GM23338 (cell line): ENCODE results near the gene PKHD1. TPM values are rescaled to one million over a fixed set of nuclear protein-coding genes. Genes with fewer than 3 reads are reported as not detected.

Source experiments
- ATAC-seq: fragments of 200-7000 bp; cut with Tn5 transposase; 3 replicates; pipeline ENCODE4 v1.9.1; 2020
- DNase-seq: peaks from one replicate; pipeline ENCODE4 v3.0.0-alpha.2; 2015; ENCODE audit warnings: low spot score
- H2AFZ ChIP-seq: fragments of 200-600 bp; sonication (generic); 2 replicates; pipeline ENCODE4 v1.8.0; 2016; ENCODE audit warnings: antibody characterized with exemption, mild to moderate bottlenecking, moderate library complexity
- H3F3A ChIP-seq: fragments of 200-600 bp; sonication (generic); replicated peaks from 2 replicates; pipeline ENCODE4 v1.8.0; 2017; ENCODE audit warnings: antibody characterized with exemption, mixed run types, low read depth
- H3K27ac ChIP-seq: fragments of 200-600 bp; sonication (generic); 2 replicates; pipeline ENCODE4 v1.6.1; 2016; ENCODE audit warnings: low read depth
- H3K27me3 ChIP-seq: fragments of 200-600 bp; sonication (generic); 2 replicates; pipeline ENCODE4 v1.8.0; 2016; ENCODE audit warnings: mild to moderate bottlenecking, mixed run types, moderate library complexity; ENCODE audit not compliant: insufficient read depth
- H3K36me3 ChIP-seq: fragments of 200-600 bp; sonication (generic); 2 replicates; pipeline ENCODE4 v1.8.0; 2016; ENCODE audit warnings: mild to moderate bottlenecking; ENCODE audit not compliant: insufficient read depth
- H3K4me1 ChIP-seq: fragments of 200-600 bp; sonication (generic); 2 replicates; pipeline ENCODE4 v1.8.0; 2016; ENCODE audit warnings: mild to moderate bottlenecking, moderate library complexity; ENCODE audit not compliant: insufficient read depth
- H3K4me2 ChIP-seq: fragments of 200-600 bp; sonication (generic); 2 replicates; pipeline ENCODE4 v1.7.1; 2017; ENCODE audit warnings: mixed run types
- H3K4me3 ChIP-seq: fragments of 200-600 bp; sonication (generic); 2 replicates; pipeline ENCODE4 v1.6.1; 2016; ENCODE audit warnings: mixed run types
- H3K79me2 ChIP-seq: fragments of 200-600 bp; sonication (generic); replicated peaks from 2 replicates; pipeline ENCODE4 v1.8.0; 2017; ENCODE audit warnings: mild to moderate bottlenecking; ENCODE audit not compliant: insufficient read depth
- H3K9me2 ChIP-seq: fragments of 200-600 bp; sonication (generic); 2 replicates; pipeline ENCODE4 v1.8.0; 2017; ENCODE audit not compliant: insufficient read depth
- H4K20me1 ChIP-seq: fragments of 200-600 bp; sonication (generic); replicated peaks from 2 replicates; pipeline ENCODE4 v1.8.0; 2017; ENCODE audit warnings: mild to moderate bottlenecking; ENCODE audit not compliant: insufficient read depth
- H3K27ac Mint-ChIP-seq: 2 replicates; pipeline ENCODE4 v1.8.0; 2020; ENCODE audit warnings: inconsistent platforms, mild to moderate bottlenecking, moderate library complexity, mixed read lengths
- H3K27me3 Mint-ChIP-seq: 3 replicates; pipeline ENCODE4 v1.8.0; 2022; ENCODE audit warnings: low read depth, mild to moderate bottlenecking, moderate library complexity, mixed read lengths, inconsistent platforms; ENCODE audit not compliant: insufficient read depth, poor library complexity
- H3K36me3 Mint-ChIP-seq: 3 replicates; pipeline ENCODE4 v1.8.0; 2021; ENCODE audit warnings: low read depth, mild to moderate bottlenecking, inconsistent platforms, moderate library complexity, mixed read lengths
- H3K4me1 Mint-ChIP-seq: 3 replicates; pipeline ENCODE4 v1.8.0; 2020; ENCODE audit warnings: mild to moderate bottlenecking, inconsistent platforms, mixed read lengths
- H3K4me3 Mint-ChIP-seq: 3 replicates; pipeline ENCODE4 v1.8.0; 2021; ENCODE audit warnings: moderate library complexity, mild to moderate bottlenecking, inconsistent platforms, mixed read lengths
- H3K9me3 Mint-ChIP-seq: 3 replicates; pipeline ENCODE4 v1.8.0; 2020; ENCODE audit warnings: moderate library complexity, mild to moderate bottlenecking, inconsistent platforms, mixed read lengths
- CREB1 ChIP-seq: fragments of 250-450 bp; sonication (Bioruptor Pico); IDR thresholded peaks from 2 replicates; pipeline ENCODE4 v1.5.0; 2020; ENCODE audit warnings: low read depth, mild to moderate bottlenecking, moderate library complexity
- EZH2 ChIP-seq: fragments of 200-600 bp; sonication (generic); IDR thresholded peaks from one replicate; pipeline ENCODE4 v1.8.0; 2017; ENCODE audit warnings: antibody characterized with exemption, mild to moderate bottlenecking, low read depth; ENCODE audit not compliant: unreplicated experiment
- EZH2phosphoT487 ChIP-seq: fragments of 200-600 bp; sonication (generic); IDR thresholded peaks from one replicate; pipeline ENCODE4 v1.8.1; 2018; ENCODE audit warnings: antibody characterized with exemption; ENCODE audit not compliant: unreplicated experiment
- JUNB ChIP-seq: IDR thresholded peaks from one replicate; pipeline ENCODE4 v1.6.1; 2016; ENCODE audit warnings: antibody characterized with exemption; ENCODE audit not compliant: unreplicated experiment
- NANOG ChIP-seq: IDR thresholded peaks from 2 replicates; pipeline ENCODE4 v1.6.1; 2016; ENCODE audit warnings: antibody characterized with exemption, borderline replicate concordance
- POLR2AphosphoS5 ChIP-seq: IDR thresholded peaks from 2 replicates; pipeline ENCODE4 v1.6.1; 2016; ENCODE audit warnings: antibody characterized with exemption, low read depth
- STAT1 ChIP-seq: IDR thresholded peaks from one replicate; pipeline ENCODE4 v1.6.1; 2016; ENCODE audit warnings: antibody characterized with exemption; ENCODE audit not compliant: unreplicated experiment
- ZNF114 ChIP-seq: fragments of 250-450 bp; sonication (Bioruptor Pico); IDR thresholded peaks from 2 replicates; pipeline ENCODE4 v1.5.0; 2020; ENCODE audit warnings: mild to moderate bottlenecking, moderate library complexity
- ZNF331 ChIP-seq: fragments of 250-450 bp; sonication (Bioruptor Pico); IDR thresholded peaks from 2 replicates; pipeline ENCODE4 v1.5.0; 2020; ENCODE audit warnings: low read depth, mild to moderate bottlenecking, moderate library complexity
- polyA plus RNA-seq: library from polyadenylated mRNA; unstranded; fragments of >200 nt; fragmentation: Nextera tagmentation; extraction: Ambion mirVana; gene quantifications from 2 replicates; pipeline ENCODE4 v1.2.1, GENCODE V29; 2016
- total RNA-seq: library from RNA; depleted of rRNA; stranded (reverse); fragments of >200 nt; shearing (Covaris generic); gene quantifications from 2 replicates; pipeline ENCODE4 v1.2.3, GENCODE V29; 2014
- TF ChIP-seq, protein P1 (sequence below), 2 experiments: fragments of 200-600 bp in 1 of 2; sonication (generic) in 1 of 2; conservative IDR thresholded peaks; 2 replicates each; pipeline versions ENCODE4 v1.5.1 to v1.6.1; 2016 to 2017; ENCODE audit warnings: antibody characterized with exemption in 2 of 2, low read depth in 2 of 2, mild to moderate bottlenecking in 2 of 2, moderate library complexity in 1 of 2
- TF ChIP-seq, protein P2 (sequence below): IDR thresholded peaks from 2 replicates; pipeline ENCODE4 v1.6.1; 2016; ENCODE audit warnings: antibody characterized with exemption
- TF ChIP-seq, protein P3 (sequence below): IDR thresholded peaks from one replicate; pipeline ENCODE4 v1.6.1; 2018; ENCODE audit warnings: antibody characterized with exemption; ENCODE audit not compliant: unreplicated experiment
- TF ChIP-seq, protein P4 (sequence below): fragments of 250-450 bp; sonication (Bioruptor Pico); IDR thresholded peaks from 2 replicates; pipeline ENCODE4 v1.5.0; 2020; ENCODE audit warnings: mild to moderate bottlenecking, moderate library complexity

The PKHD1 gene
- total and polyA plus RNA-seq, 2 experiments from 2014 or later, result 0.03 to 0.07 TPM

DNA sequence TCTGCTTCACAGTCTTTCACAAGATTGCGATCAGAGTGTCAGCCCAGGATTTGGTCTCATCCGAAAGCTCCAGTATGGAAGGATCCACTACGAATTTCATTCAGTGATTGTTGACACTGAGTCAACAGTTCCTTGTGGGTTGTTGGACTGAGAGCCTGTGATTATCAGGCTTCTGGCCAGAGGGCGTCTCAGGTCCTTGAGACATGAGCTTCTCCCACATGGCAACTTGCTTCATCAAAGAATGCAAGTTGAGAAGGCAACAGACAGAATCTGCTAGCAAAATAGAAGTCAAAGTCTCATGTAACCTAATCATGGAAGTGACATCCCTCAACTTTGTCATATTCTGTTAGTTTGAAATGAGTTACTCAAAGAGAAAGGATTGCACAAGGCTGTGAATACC, 40.5 kb upstream of the PKHD1 start:
- Histone ChIP-seq H3K4me2 (no peak overlapping the region), H3K79me2 (no peaks in the 10 kb centered on the region), H2AFZ (no peak overlapping the region), H3K4me1 (no peaks in the 10 kb centered on the region), H3F3A (no peaks in the 10 kb centered on the region), H3K36me3 (no peaks in the 10 kb centered on the region), H3K4me3 (no peak overlapping the region), H4K20me1 (no peaks in the 10 kb centered on the region), H3K27ac (no peak overlapping the region), H3K27me3 (no peaks in the 10 kb centered on the region), H3K9me2 (0 out of 2 replicates have a peak, but pooled peaks cover 6% of the 10 kb centered on the region)
- Mint-ChIP-seq H3K4me1 (no peaks in the 10 kb centered on the region), H3K36me3 (no peaks in the 10 kb centered on the region), H3K4me3 (no peak overlapping the region), H3K9me3 (peaks cover 4% of the 10 kb centered on the region; the same call in 1 of the 3 replicates), H3K27ac (no peak overlapping the region), H3K27me3 (peaks cover 2% of the 10 kb centered on the region)
- no peak for ATAC-seq
- DNase-seq, result no peak
- TF ChIP-seq, protein P1, sequence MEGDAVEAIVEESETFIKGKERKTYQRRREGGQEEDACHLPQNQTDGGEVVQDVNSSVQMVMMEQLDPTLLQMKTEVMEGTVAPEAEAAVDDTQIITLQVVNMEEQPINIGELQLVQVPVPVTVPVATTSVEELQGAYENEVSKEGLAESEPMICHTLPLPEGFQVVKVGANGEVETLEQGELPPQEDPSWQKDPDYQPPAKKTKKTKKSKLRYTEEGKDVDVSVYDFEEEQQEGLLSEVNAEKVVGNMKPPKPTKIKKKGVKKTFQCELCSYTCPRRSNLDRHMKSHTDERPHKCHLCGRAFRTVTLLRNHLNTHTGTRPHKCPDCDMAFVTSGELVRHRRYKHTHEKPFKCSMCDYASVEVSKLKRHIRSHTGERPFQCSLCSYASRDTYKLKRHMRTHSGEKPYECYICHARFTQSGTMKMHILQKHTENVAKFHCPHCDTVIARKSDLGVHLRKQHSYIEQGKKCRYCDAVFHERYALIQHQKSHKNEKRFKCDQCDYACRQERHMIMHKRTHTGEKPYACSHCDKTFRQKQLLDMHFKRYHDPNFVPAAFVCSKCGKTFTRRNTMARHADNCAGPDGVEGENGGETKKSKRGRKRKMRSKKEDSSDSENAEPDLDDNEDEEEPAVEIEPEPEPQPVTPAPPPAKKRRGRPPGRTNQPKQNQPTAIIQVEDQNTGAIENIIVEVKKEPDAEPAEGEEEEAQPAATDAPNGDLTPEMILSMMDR (conservative IDR thresholded peaks at IDR 0.05; ENCODE audit: low read depth in 2 of 2), result no peak
- TF ChIP-seq, protein P2, sequence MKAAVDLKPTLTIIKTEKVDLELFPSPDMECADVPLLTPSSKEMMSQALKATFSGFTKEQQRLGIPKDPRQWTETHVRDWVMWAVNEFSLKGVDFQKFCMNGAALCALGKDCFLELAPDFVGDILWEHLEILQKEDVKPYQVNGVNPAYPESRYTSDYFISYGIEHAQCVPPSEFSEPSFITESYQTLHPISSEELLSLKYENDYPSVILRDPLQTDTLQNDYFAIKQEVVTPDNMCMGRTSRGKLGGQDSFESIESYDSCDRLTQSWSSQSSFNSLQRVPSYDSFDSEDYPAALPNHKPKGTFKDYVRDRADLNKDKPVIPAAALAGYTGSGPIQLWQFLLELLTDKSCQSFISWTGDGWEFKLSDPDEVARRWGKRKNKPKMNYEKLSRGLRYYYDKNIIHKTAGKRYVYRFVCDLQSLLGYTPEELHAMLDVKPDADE, result no peak
- TF ChIP-seq EZH2 (no peak), EZH2phosphoT487 (no peak), POLR2AphosphoS5 (no peak), JUNB (no peak), ZNF331 (CRISPR knock-in tag) (no peak), ZNF114 (CRISPR knock-in tag) (no peak), NANOG (no peak), STAT1 (no peak), CREB1 (CRISPR knock-in tag) (no peak)
- TF ChIP-seq, protein P3, sequence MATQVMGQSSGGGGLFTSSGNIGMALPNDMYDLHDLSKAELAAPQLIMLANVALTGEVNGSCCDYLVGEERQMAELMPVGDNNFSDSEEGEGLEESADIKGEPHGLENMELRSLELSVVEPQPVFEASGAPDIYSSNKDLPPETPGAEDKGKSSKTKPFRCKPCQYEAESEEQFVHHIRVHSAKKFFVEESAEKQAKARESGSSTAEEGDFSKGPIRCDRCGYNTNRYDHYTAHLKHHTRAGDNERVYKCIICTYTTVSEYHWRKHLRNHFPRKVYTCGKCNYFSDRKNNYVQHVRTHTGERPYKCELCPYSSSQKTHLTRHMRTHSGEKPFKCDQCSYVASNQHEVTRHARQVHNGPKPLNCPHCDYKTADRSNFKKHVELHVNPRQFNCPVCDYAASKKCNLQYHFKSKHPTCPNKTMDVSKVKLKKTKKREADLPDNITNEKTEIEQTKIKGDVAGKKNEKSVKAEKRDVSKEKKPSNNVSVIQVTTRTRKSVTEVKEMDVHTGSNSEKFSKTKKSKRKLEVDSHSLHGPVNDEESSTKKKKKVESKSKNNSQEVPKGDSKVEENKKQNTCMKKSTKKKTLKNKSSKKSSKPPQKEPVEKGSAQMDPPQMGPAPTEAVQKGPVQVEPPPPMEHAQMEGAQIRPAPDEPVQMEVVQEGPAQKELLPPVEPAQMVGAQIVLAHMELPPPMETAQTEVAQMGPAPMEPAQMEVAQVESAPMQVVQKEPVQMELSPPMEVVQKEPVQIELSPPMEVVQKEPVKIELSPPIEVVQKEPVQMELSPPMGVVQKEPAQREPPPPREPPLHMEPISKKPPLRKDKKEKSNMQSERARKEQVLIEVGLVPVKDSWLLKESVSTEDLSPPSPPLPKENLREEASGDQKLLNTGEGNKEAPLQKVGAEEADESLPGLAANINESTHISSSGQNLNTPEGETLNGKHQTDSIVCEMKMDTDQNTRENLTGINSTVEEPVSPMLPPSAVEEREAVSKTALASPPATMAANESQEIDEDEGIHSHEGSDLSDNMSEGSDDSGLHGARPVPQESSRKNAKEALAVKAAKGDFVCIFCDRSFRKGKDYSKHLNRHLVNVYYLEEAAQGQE, result no peak
- TF ChIP-seq, protein P4, sequence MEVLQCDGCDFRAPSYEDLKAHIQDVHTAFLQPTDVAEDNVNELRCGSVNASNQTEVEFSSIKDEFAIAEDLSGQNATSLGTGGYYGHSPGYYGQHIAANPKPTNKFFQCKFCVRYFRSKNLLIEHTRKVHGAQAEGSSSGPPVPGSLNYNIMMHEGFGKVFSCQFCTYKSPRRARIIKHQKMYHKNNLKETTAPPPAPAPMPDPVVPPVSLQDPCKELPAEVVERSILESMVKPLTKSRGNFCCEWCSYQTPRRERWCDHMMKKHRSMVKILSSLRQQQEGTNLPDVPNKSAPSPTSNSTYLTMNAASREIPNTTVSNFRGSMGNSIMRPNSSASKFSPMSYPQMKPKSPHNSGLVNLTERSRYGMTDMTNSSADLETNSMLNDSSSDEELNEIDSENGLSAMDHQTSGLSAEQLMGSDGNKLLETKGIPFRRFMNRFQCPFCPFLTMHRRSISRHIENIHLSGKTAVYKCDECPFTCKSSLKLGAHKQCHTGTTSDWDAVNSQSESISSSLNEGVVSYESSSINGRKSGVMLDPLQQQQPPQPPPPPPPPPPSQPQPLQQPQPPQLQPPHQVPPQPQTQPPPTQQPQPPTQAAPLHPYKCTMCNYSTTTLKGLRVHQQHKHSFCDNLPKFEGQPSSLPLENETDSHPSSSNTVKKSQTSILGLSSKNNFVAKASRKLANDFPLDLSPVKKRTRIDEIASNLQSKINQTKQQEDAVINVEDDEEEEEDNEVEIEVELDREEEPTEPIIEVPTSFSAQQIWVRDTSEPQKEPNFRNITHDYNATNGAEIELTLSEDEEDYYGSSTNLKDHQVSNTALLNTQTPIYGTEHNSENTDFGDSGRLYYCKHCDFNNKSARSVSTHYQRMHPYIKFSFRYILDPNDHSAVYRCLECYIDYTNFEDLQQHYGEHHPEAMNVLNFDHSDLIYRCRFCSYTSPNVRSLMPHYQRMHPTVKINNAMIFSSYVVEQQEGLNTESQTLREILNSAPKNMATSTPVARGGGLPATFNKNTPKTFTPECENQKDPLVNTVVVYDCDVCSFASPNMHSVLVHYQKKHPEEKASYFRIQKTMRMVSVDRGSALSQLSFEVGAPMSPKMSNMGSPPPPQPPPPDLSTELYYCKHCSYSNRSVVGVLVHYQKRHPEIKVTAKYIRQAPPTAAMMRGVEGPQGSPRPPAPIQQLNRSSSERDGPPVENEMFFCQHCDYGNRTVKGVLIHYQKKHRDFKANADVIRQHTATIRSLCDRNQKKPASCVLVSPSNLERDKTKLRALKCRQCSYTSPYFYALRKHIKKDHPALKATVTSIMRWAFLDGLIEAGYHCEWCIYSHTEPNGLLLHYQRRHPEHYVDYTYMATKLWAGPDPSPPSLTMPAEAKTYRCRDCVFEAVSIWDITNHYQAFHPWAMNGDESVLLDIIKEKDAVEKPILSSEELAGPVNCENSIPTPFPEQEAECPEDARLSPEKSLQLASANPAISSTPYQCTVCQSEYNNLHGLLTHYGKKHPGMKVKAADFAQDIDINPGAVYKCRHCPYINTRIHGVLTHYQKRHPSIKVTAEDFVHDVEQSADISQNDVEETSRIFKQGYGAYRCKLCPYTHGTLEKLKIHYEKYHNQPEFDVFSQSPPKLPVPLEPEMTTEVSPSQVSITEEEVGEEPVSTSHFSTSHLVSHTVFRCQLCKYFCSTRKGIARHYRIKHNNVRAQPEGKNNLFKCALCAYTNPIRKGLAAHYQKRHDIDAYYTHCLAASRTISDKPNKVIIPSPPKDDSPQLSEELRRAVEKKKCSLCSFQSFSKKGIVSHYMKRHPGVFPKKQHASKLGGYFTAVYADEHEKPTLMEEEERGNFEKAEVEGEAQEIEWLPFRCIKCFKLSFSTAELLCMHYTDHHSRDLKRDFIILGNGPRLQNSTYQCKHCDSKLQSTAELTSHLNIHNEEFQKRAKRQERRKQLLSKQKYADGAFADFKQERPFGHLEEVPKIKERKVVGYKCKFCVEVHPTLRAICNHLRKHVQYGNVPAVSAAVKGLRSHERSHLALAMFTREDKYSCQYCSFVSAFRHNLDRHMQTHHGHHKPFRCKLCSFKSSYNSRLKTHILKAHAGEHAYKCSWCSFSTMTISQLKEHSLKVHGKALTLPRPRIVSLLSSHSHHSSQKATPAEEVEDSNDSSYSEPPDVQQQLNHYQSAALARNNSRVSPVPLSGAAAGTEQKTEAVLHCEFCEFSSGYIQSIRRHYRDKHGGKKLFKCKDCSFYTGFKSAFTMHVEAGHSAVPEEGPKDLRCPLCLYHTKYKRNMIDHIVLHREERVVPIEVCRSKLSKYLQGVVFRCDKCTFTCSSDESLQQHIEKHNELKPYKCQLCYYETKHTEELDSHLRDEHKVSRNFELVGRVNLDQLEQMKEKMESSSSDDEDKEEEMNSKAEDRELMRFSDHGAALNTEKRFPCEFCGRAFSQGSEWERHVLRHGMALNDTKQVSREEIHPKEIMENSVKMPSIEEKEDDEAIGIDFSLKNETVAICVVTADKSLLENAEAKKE (CRISPR knock-in tag), result no peak
